Measurements from ENCODE around the gene EEFSEC. TPM values are rescaled to one million over a fixed set of nuclear protein-coding genes. Genes with fewer than 3 reads are reported as not detected.

EEFSEC gene
- total RNA-seq, 1 experiment from 2014 or later: 9.5 TPM

GRCh38 chr3:128344052-128344735, 190.9 kb downstream of the EEFSEC start:
- Histone ChIP-seq H3K27ac (ENCODE audit: insufficient read length, low read depth, low read length) (no peak overlapping the region), H3K18ac (ENCODE audit: insufficient read length, low read depth, low read length) (no peak overlapping the region), H2BK15ac (ENCODE audit: low read depth, low read length) (no peak overlapping the region), H3K56ac (ENCODE audit: insufficient read length, low read depth, low read length) (no peak overlapping the region), H3K9ac (ENCODE audit: extremely low read depth, insufficient read length, low read length) (no peak overlapping the region), H2AK5ac (ENCODE audit: insufficient read length, low read length) (no peak overlapping the region), H3K79me2 (ENCODE audit: insufficient read depth, low read length) (no peaks in the 10 kb centered on the region), H3K9me3 (ENCODE audit: control insufficient read depth, low read depth, low read length) (no peaks in the 10 kb centered on the region), H3K4me1 (ENCODE audit: insufficient read depth, low read length) (no peaks in the 10 kb centered on the region; the same call in 1 of the 2 replicates), H4K91ac (ENCODE audit: insufficient read length, low read depth, low read length) (no peak overlapping the region), H3K23ac (ENCODE audit: insufficient read length, low read depth, low read length) (no peak overlapping the region), H3K79me1 (ENCODE audit: insufficient read depth, low read depth, low read length, poor library complexity, severe bottlenecking) (no peaks in the 10 kb centered on the region), H2BK5ac (ENCODE audit: insufficient read length, low read length) (no peak overlapping the region), H3K4me2 (ENCODE audit: insufficient read depth, insufficient read length, low read length) (no peak overlapping the region), H2BK12ac (ENCODE audit: insufficient read length, low read depth, low read length) (no peak overlapping the region), H3K14ac (ENCODE audit: insufficient read depth, low read length) (no peak overlapping the region; the same call in 1 of the 2 replicates), H2BK20ac (ENCODE audit: low read depth, low read length, poor library complexity, severe bottlenecking) (no peak overlapping the region), H3K4ac (ENCODE audit: low read depth, low read length) (no peak overlapping the region), H4K8ac (replicated peaks; ENCODE audit: insufficient read length, low read depth, low read length) (no peak overlapping the region), H3T11ph (ENCODE audit: low read length) (no peak overlapping the region), H3K27me3 (ENCODE audit: insufficient read depth, low read length) (no peaks in the 10 kb centered on the region), H2BK120ac (ENCODE audit: low read depth, low read length, poor library complexity, severe bottlenecking) (no peak overlapping the region), H4K5ac (ENCODE audit: insufficient read length, low read depth, low read length) (no peak overlapping the region), H2AFZ (ENCODE audit: low read length) (no peak overlapping the region), H4K20me1 (ENCODE audit: control insufficient read depth, insufficient read depth, insufficient read length) (peaks cover 2% of the 10 kb centered on the region), H3K23me2 (ENCODE audit: insufficient read length, low read depth, low read length, poor library complexity, severe bottlenecking) (no peaks in the 10 kb centered on the region)
- peaks cover 13 to 18% of the 10 kb centered on the region in 2 experiments for H3K4me1 Mint-ChIP-seq
- DNase-seq: no peak
- WGBS (ENCODE audit: extremely low coverage, insufficient read length, low lambda C conversion rate): no CpG with 5 or more reads among the region's 6 CpGs
- H3K4me3 Mint-ChIP-seq: no peak overlapping the region
- peak overlapping the region in 1 of 3 experiments; percentile 57; a peak in 3 of 7 replicates for H3K27ac Mint-ChIP-seq
- TF ChIP-seq, protein P1, sequence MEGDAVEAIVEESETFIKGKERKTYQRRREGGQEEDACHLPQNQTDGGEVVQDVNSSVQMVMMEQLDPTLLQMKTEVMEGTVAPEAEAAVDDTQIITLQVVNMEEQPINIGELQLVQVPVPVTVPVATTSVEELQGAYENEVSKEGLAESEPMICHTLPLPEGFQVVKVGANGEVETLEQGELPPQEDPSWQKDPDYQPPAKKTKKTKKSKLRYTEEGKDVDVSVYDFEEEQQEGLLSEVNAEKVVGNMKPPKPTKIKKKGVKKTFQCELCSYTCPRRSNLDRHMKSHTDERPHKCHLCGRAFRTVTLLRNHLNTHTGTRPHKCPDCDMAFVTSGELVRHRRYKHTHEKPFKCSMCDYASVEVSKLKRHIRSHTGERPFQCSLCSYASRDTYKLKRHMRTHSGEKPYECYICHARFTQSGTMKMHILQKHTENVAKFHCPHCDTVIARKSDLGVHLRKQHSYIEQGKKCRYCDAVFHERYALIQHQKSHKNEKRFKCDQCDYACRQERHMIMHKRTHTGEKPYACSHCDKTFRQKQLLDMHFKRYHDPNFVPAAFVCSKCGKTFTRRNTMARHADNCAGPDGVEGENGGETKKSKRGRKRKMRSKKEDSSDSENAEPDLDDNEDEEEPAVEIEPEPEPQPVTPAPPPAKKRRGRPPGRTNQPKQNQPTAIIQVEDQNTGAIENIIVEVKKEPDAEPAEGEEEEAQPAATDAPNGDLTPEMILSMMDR (conservative IDR thresholded peaks at IDR 0.05): no peak
- no peaks in the 10 kb centered on the region for H3K9me3 Mint-ChIP-seq
- no peaks in the 10 kb centered on the region for H3K27me3 Mint-ChIP-seq (ENCODE audit: low read depth)
- no peaks in the 10 kb centered on the region; a peak in 2 of 7 replicates for H3K36me3 Mint-ChIP-seq (ENCODE audit: insufficient read depth in 1 of 3, low read depth in 3 of 3)
